Measurements from ENCODE around the gene RMI2.

Gene RMI2

GRCh38 chr16:11392041-11392581 is 46.9 kb downstream of the RMI2 start:
- no peak for DNase-seq (ENCODE audit: low read depth in 2 of 2)
- no peak for TF ChIP-seq CTCF (IDR thresholded peaks at IDR 0.05; ENCODE audit: low read depth, low read length)
- H3K4me3 ChIP-seq (replicated peaks in 1 of 2; ENCODE audit: low read depth in 2 of 2, low read length in 2 of 2): no peak overlapping the region

GRCh38 chr16:11393366-11393765 is 48.1 kb downstream of the RMI2 start:
- TF ChIP-seq CTCF (IDR thresholded peaks at IDR 0.05; ENCODE audit: low read depth, low read length): no peak
- no peak overlapping the region for H3K4me3 ChIP-seq (replicated peaks in 1 of 2; ENCODE audit: low read depth in 2 of 2, low read length in 2 of 2)
- no peak for DNase-seq (ENCODE audit: low read depth in 2 of 2)

GRCh38 chr16:11393861-11394592 is 48.8 kb downstream of the RMI2 start:
- TF ChIP-seq CTCF (IDR thresholded peaks at IDR 0.05; ENCODE audit: low read depth, low read length): no peak

GRCh38 chr16:11394593-11394960 is 49.3 kb downstream of the RMI2 start:
- H3K4me3 ChIP-seq (replicated peaks in 1 of 2; ENCODE audit: low read depth in 2 of 2, low read length in 2 of 2): no peak overlapping the region
- DNase-seq (ENCODE audit: low read depth in 2 of 2): no peak
- TF ChIP-seq CTCF (IDR thresholded peaks at IDR 0.05; ENCODE audit: low read depth, low read length): no peak

More at GRCh38 chr16:11393861-11394592, 48.8 kb downstream of the RMI2 start:
- no peak for DNase-seq (ENCODE audit: low read depth in 2 of 2)
- H3K4me3 ChIP-seq (replicated peaks in 1 of 2; ENCODE audit: low read depth in 2 of 2, low read length in 2 of 2): no peak overlapping the region

- no peak for TF ChIP-seq CTCF (IDR thresholded peaks at IDR 0.05; ENCODE audit: low read depth, low read length)
- H3K4me3 ChIP-seq (replicated peaks in 1 of 2; ENCODE audit: low read depth in 2 of 2, low read length in 2 of 2): no peak overlapping the region
- no peak for DNase-seq (ENCODE audit: low read depth in 2 of 2)
These were observed 50.0 kb downstream of the RMI2 start for GRCh38 chr16:11395008-11395948.

GRCh38 chr16:11395949-11396240 is 50.6 kb downstream of the RMI2 start:
- no peak for DNase-seq (ENCODE audit: low read depth in 2 of 2)
- no peak for TF ChIP-seq CTCF (IDR thresholded peaks at IDR 0.05; ENCODE audit: low read depth, low read length)
- no peak overlapping the region for H3K4me3 ChIP-seq (replicated peaks in 1 of 2; ENCODE audit: low read depth in 2 of 2, low read length in 2 of 2)
